HCT116 (cell line): ENCODE measurements around the gene PIWIL4. TPM values are rescaled to one million over a fixed set of nuclear protein-coding genes. Genes with fewer than 3 reads are reported as not detected.
A peak's percentile ranks its signal among the peaks of the same experiment; 100 is the strongest.

Source experiments
- ATAC-seq: fragments of 200-7000 bp; cut with Tn5 transposase; 2 replicates; pipeline ENCODE4 v1.9.1; 2020; ENCODE audit warnings: mild to moderate bottlenecking, moderate library complexity
- BruUV-seq: library from RNA; stranded (reverse); fragments of 400-500 nt; replicated peaks from 2 replicates; lab custom pipeline; 2021; lab: Mats Ljungman, UMichigan
- CTCF ChIA-PET: fragments of 300-600 bp; sonication (Branson Sonifier 250); formaldehyde crosslinking; loops from one replicate; lab custom pipeline; 2021; ENCODE audit warnings: antibody characterized with exemption; lab: Charles Lee
- POLR2A ChIA-PET: fragments of 300-600, 350-600 bp; sonication (Branson Sonifier 250); formaldehyde crosslinking; loops from one replicate; lab custom pipeline; 2021; ENCODE audit warnings: antibody characterized with exemption; lab: Charles Lee
- RAD21 ChIA-PET, 2 experiments: fragments of 300-600 bp; sonication (Branson Sonifier 250); formaldehyde crosslinking; loops; one replicate each; lab custom pipeline; 2023; ENCODE audit warnings: low total read pairs in 2 of 2; ENCODE audit not compliant: uncharacterized antibody in 2 of 2, unreplicated experiment in 2 of 2, low non-redundant PET in 1 of 2; lab: Charles Lee
- DNase-seq: peaks from one replicate; pipeline ENCODE4 v3.0.0-alpha.2; 2010; ENCODE audit warnings: low read depth, low spot score
- H2AFZ ChIP-seq: fragments of 200-600 bp; shearing (Covaris generic), sonication (generic); 2 replicates; pipeline ENCODE4 v1.6.1; 2017; ENCODE audit warnings: low read depth, mixed run types, mixed read lengths, antibody characterized with exemption, low read length; ENCODE audit not compliant: poor library complexity, severe bottlenecking
- H3K27ac ChIP-seq: 2 replicates; pipeline ENCODE4 v1.5.1; 2012; ENCODE audit warnings: low read depth, low read length
- H3K27me3 ChIP-seq: fragments of 200-600 bp; sonication (generic); 2 replicates; pipeline ENCODE4 v1.6.1; 2016; ENCODE audit warnings: mixed run types, low read length, mixed read lengths; ENCODE audit not compliant: insufficient read depth
- H3K36me3 ChIP-seq, 2 experiments: fragments of 200-500 bp in 1 of 2; fragments of 200-600 bp in 1 of 2; sonication (Bioruptor generic) in 1 of 2; sonication (generic) in 1 of 2; 2 replicates each; pipeline versions ENCODE4 v1.5.1 to v1.6.1; 2014 to 2016; ENCODE audit warnings: low read length in 2 of 2, inconsistent platforms in 1 of 2, mixed read lengths in 1 of 2, mixed run types in 1 of 2; ENCODE audit not compliant: insufficient read depth in 2 of 2, control insufficient read depth in 1 of 2
- H3K4me1 ChIP-seq, 2 experiments: fragments of 200-600 bp in 1 of 2; sonication (generic) in 1 of 2; 2 replicates each; pipeline versions ENCODE4 v1.5.1 to v1.6.1; 2012 to 2017; ENCODE audit warnings: low read length in 2 of 2, inconsistent platforms in 1 of 2, mild to moderate bottlenecking in 1 of 2, mixed read lengths in 1 of 2, mixed run types in 1 of 2, moderate library complexity in 1 of 2; ENCODE audit not compliant: insufficient read depth in 2 of 2, control insufficient read depth in 1 of 2
- H3K4me2 ChIP-seq: fragments of 200-600 bp; sonication (generic); 2 replicates; pipeline ENCODE4 v1.6.1; 2017; ENCODE audit warnings: mixed run types, low read length, mixed read lengths
- H3K4me3 ChIP-seq, 2 experiments: fragments of 200-600 bp in 1 of 2; sonication (generic) in 1 of 2; replicated peaks in 1 of 2; 2 replicates each; pipeline ENCODE4 v1.5.1; 2011 to 2016; ENCODE audit warnings: low read length in 2 of 2, control low read depth in 1 of 2, low read depth in 1 of 2, mild to moderate bottlenecking in 1 of 2, mixed read lengths in 1 of 2, mixed run types in 1 of 2
- H3K79me2 ChIP-seq: fragments of 200-600 bp; sonication (generic); 2 replicates; pipeline ENCODE4 v1.6.1; 2017; ENCODE audit warnings: mild to moderate bottlenecking, mixed run types, low read length, moderate library complexity, mixed read lengths; ENCODE audit not compliant: insufficient read depth
- H3K9ac ChIP-seq: fragments of 200-600 bp; sonication (generic); 2 replicates; pipeline ENCODE4 v1.6.1; 2016; ENCODE audit warnings: low read length, mixed read lengths
- H3K9me2 ChIP-seq: fragments of 200-600 bp; sonication (generic), shearing (Covaris generic); 2 replicates; pipeline ENCODE4 v1.6.1; 2017; ENCODE audit warnings: mixed run types, mild to moderate bottlenecking, moderate library complexity; ENCODE audit not compliant: insufficient read depth
- H3K9me3 ChIP-seq, 2 experiments: fragments of 200-500 bp in 1 of 2; fragments of 200-600 bp in 1 of 2; sonication (Bioruptor generic) in 1 of 2; sonication (generic) in 1 of 2; 2 replicates each; pipeline ENCODE4 v1.6.1; 2014 to 2017; ENCODE audit warnings: low read length in 2 of 2, mixed read lengths in 2 of 2, inconsistent platforms in 1 of 2, low read depth in 1 of 2, mild to moderate bottlenecking in 1 of 2, mixed run types in 1 of 2, moderate library complexity in 1 of 2; ENCODE audit not compliant: control insufficient read depth in 1 of 2, insufficient read depth in 1 of 2
- H4K20me1 ChIP-seq: fragments of 200-600 bp; sonication (generic), shearing (Covaris generic); 2 replicates; pipeline ENCODE4 v1.6.1; 2017; ENCODE audit warnings: mixed run types, mild to moderate bottlenecking, moderate library complexity; ENCODE audit not compliant: insufficient read depth
- ATF3 ChIP-seq: IDR thresholded peaks from 2 replicates; pipeline ENCODE4 v1.6.1; 2012
- CTCF ChIP-seq, 3 experiments: fragments of 200-600 bp in 1 of 3; sonication (generic) in 1 of 3; IDR thresholded peaks in 2 of 3; conservative IDR thresholded peaks in 1 of 3; 2 replicates each; pipeline ENCODE4 v1.5.1; 2012 to 2017; ENCODE audit warnings: low read depth in 2 of 3, low read length in 2 of 3, antibody characterized with exemption in 1 of 3, borderline replicate concordance in 1 of 3, control low read depth in 1 of 3, mild to moderate bottlenecking in 1 of 3, mixed read lengths in 1 of 3, mixed run types in 1 of 3, moderate library complexity in 1 of 3; ENCODE audit not compliant: insufficient read depth in 1 of 3
- EZH2phosphoT487 ChIP-seq: fragments of 200-600 bp; IDR thresholded peaks from 2 replicates; pipeline ENCODE4 v1.6.1; 2018; ENCODE audit warnings: antibody characterized with exemption, borderline replicate concordance
- POLR2A ChIP-seq: IDR thresholded peaks from 2 replicates; pipeline ENCODE4 v1.7.0; 2011; ENCODE audit warnings: borderline replicate concordance; ENCODE audit not compliant: insufficient read depth, insufficient read length; ENCODE audit errors: extremely low read depth
- RAD21 ChIP-seq: IDR thresholded peaks from 2 replicates; pipeline ENCODE4 v1.6.1; 2012; ENCODE audit warnings: low read depth, mild to moderate bottlenecking
- ZBTB33 ChIP-seq: IDR thresholded peaks from 2 replicates; pipeline ENCODE4 v1.6.1; 2011; ENCODE audit warnings: mild to moderate bottlenecking, low read length, moderate library complexity; ENCODE audit not compliant: insufficient replicate concordance; ENCODE audit errors: extremely low read depth
- ZFX ChIP-seq: fragments of 450-650 bp; IDR thresholded peaks from 2 replicates; pipeline ENCODE4 v1.6.1; 2017
- ZNF274 ChIP-seq: fragments of 200-500 bp; sonication (Bioruptor generic); IDR thresholded peaks from 2 replicates; pipeline ENCODE4 v1.6.1; 2014; ENCODE audit warnings: mild to moderate bottlenecking, low read depth, low read length, inconsistent platforms
- intact Hi-C: fragments of 100-400 bp; cut with micrococcal nuclease; formaldehyde crosslinking; loops from 2 replicates; pipeline ENCODE4 v1.10.0; 2022
- total RNA-seq: library from RNA; stranded (reverse); gene quantifications from one replicate; pipeline ENCODE4 v1.2.1, GENCODE V29; 2021; ENCODE audit not compliant: unreplicated experiment

PIWIL4 gene
- total RNA-seq, 1 experiment from 2014 or later, result 0.34 TPM

GRCh38 chr11:94518300-94518699, 48.9 kb upstream of the PIWIL4 start:
- Histone ChIP-seq H3K4me2 (no peak overlapping the region), H2AFZ (no peak overlapping the region), H3K9me2 (no peaks in the 10 kb centered on the region), H3K9me3 (no peaks in the 10 kb centered on the region), H3K27me3 (no peaks in the 10 kb centered on the region), H3K27ac (no peak overlapping the region), H3K79me2 (no peaks in the 10 kb centered on the region), H3K4me1 (no peaks in the 10 kb centered on the region), H3K4me3 (no peak overlapping the region), H4K20me1 (no peaks in the 10 kb centered on the region), H3K36me3 (no peaks in the 10 kb centered on the region), H3K9ac (no peak overlapping the region)
- ATAC-seq (no peak), DNase-seq (no peak)
- no TSS peak for BruUV-seq
- intact Hi-C loops, result loop anchor here (2.0 to 10.0 kb wide), 2 partner anchors 379 to 1907 kb away; no protein-coding TSS in a partner anchor
- no peak for TF ChIP-seq ATF3
- TF ChIP-seq EZH2phosphoT487, result no peak
- TF ChIP-seq ZFX, result no peak
- TF ChIP-seq ZNF274, result no peak
- TF ChIP-seq ZBTB33, result no peak
- POLR2A ChIA-PET, result no interaction called here
- CTCF ChIA-PET, result interaction anchor here (1.1 kb wide), 1 partner anchor 12 kb away, joined by 3 read pairs; no protein-coding TSS in a partner anchor
- RAD21 ChIA-PET, result no interaction called here

GRCh38 chr11:94519478-94520084, 47.6 kb upstream of the PIWIL4 start:
- CTCF ChIA-PET, result no interaction called here
- H3K36me3 ChIP-seq, result no peaks in the 10 kb centered on the region
- peak; percentile 19 for DNase-seq

More at GRCh38 chr11:94519478-94520084, 47.6 kb upstream of the PIWIL4 start:
- Histone ChIP-seq H3K27me3 (no peaks in the 10 kb centered on the region), H3K27ac (no peak overlapping the region), H3K9ac (no peak overlapping the region), H3K4me1 (no peaks in the 10 kb centered on the region), H3K4me2 (no peak overlapping the region), H3K9me3 (no peaks in the 10 kb centered on the region), H4K20me1 (no peaks in the 10 kb centered on the region), H3K4me3 (no peak overlapping the region), H2AFZ (peak overlapping the region; percentile 67), H3K9me2 (no peaks in the 10 kb centered on the region), H3K79me2 (no peaks in the 10 kb centered on the region)
- BruUV-seq, result no TSS peak
- POLR2A ChIA-PET, result no interaction called here
- TF ChIP-seq POLR2A (no peak), ZNF274 (no peak), RAD21 (peak; percentile 66), CTCF (IDR thresholded peaks at IDR 0.05 in 2 of 3, conservative IDR thresholded peaks at IDR 0.05 in 1 of 3; ENCODE audit: borderline replicate concordance in 1 of 3, insufficient read depth in 1 of 3, low read depth in 2 of 3, low read length in 2 of 3) (peak; percentile 53 to 73 (median 61); a peak in 5 of 6 replicates)
- intact Hi-C loops, result loop anchor here (2.0 to 10.0 kb wide), 2 partner anchors 377 to 1905 kb away; no protein-coding TSS in a partner anchor
- RAD21 ChIA-PET, result interaction anchor here in 1 of 2 experiments (1.0 kb wide), 1 partner anchor 104 kb away, joined by 3 read pairs; no protein-coding TSS in a partner anchor
- peak; percentile 75 for ATAC-seq
